Stimulated activated CD4-positive, alpha-beta T cell treated with anti-CD3 and anti-CD28 coated beads, TNF-alpha, amount 100 ng/mL, for 4 hours (primary cell): ENCODE results near the gene IRAK1.

ENCODE experiments used
- DNase-seq, 3 experiments: peaks; one replicate each; pipeline ENCODE4 v3.0.0-alpha.2; 2020; ENCODE audit warnings: low read depth in 3 of 3

The IRAK1 gene

DNA sequence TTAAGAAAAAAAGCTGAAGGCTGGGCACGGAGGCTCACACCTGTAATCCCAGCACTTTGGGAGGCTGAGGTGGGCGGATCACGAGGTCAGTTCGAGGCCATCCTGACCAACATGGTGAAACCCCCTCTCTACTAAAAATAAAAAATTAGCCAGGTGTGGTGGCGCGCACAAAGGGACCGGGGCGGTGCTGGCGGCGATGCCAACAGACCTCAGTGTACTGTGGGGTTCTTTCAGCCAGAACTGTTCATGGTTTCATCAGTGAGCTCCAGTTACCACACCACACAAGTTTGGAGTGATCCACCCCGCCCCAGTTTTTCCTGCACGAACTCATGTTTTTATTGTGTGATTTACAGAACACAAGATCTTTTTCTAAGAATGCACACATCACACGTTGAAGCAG, 21.2 kb upstream of the IRAK1 start:
- no peak for DNase-seq

DNA sequence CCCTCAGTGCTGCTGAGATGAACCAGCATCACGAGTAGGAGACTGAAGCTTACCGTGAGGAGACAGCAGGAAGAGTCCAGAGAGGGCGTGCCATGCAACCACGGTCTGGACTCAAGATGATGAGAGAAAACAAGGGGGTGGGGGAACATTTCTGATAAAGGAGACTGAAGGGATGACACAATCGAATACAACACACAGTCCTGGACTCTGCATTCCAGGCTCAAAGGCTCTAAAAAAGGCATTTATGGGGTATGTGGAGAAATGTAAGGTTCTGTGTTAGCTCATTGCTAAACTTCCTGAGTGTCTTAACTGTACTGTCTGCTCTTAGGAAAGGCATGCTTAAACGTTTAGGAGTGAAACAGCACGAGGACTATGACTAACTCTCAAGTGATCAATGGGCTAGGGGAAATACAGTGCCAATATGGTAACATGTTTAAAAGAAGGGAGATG, 20.6 kb upstream of the IRAK1 start:
- DNase-seq, result no peak

DNA sequence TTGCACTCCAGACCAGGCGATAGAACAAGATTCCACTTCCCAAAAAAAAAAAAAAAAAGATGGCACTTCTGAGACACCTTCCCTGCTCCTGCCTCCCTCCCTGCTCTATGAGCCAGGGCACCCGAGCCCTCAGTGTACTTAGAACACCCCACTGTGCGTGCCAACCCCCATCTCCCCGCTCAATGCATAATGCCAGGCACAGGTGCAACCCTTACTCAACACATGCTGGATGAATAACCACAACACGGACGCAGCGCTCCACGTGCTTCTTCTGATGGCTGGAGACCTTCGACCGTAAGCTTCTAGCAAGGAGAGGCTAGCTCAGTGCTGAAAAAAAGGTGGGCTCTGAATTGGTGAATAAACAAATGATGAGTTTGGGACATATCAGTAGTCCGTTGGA, 19.9 kb upstream of the IRAK1 start:
- DNase-seq, result no peak

DNA sequence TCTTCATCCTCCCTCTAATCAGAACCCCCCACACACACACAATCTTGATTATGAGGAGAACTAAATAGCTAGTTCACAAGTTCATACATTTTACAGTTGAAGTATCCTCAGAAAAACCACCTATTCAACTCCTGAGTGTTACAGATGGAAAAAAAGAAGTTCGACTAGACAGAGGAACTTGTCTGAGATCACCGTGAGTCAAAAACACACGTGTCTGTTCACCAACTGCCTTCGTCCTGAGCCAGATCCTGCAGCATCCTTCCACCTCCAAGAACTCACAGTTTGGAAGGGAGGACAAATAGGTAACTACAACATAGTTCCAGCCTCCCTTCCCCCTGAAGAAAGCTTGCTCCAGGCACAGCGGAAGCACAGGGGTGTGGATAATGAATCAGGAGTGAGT, 19.0 kb upstream of the IRAK1 start:
- no peak for DNase-seq

DNA sequence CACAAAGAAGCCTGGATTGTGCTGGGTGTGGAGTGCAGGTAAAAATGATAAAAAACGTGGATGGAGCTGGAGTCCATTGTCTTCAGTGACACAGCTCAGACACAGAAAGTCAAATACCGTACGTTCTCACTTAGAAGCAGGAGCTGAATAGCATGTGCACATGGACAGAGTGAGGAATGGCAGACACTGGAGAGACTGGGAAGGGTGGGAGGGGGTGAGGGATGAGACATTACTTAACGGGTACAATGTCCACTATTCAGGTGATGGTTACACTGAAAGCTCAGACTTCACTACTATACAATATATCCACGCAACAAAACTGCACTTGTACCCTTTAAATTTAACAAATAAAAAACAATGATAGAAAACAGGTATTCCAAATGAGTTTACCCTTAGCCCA, 18.1 kb upstream of the IRAK1 start:
- DNase-seq, result no peak

DNA sequence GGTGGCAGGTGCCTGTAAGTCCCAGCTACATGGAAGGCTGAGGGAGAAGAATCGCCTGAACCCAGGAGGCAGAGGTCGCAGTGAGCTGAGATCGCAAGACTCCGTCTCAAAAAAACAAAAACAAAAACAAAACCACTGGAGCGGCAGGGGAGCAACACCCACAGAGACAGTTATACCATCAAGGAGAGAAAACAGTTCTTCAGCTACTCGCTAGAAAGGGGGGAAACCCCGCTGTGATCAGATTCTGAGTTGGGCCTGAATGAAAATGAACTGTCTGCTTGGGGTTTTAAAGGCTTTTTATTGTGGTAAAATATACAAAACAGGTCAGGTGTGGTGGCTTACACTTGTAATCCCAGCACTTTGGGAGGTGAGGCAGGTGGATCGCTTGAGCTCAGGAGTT, 16.8 kb upstream of the IRAK1 start:
- DNase-seq, result no peak

DNA sequence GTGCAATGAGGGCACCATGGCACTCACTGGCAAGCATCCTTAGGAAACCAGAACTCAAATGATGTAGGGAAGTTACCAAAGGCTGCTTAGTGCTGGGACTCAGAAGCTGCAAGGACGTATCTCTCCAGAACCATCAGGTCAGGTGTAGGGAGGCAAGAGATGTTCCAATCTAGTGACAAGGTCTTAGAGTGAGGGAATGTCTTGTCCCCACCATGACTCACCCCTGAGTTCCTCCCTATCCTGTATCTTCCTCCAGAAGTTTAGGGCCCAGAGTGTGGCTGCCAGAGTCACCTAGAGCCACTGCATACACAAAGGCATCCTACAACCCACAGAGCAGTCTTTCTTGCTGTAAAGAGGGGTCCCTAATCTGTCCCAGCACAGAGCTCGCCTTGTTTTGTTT, 14.1 kb upstream of the IRAK1 start:
- DNase-seq, result no peak

DNA sequence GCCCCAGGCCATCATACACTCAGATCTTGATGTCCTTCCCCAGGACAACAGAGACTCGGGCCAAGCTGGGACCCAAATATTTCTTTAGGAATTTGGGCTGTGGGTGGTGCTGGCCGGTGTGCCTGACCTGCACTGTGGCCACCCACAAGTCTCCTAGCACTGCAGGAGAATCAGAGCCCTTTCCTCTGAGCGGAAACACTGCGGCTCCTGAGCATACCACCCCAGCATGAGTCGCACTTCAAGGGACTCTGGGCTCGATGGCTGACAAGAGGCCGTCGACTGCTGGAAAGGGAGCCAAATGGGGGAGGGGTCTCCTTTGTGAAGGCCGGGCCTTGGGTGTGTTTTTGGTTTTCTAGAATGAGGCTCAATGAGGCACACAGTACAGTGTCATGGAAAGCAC, 13.0 kb upstream of the IRAK1 start:
- DNase-seq, result no peak

DNA sequence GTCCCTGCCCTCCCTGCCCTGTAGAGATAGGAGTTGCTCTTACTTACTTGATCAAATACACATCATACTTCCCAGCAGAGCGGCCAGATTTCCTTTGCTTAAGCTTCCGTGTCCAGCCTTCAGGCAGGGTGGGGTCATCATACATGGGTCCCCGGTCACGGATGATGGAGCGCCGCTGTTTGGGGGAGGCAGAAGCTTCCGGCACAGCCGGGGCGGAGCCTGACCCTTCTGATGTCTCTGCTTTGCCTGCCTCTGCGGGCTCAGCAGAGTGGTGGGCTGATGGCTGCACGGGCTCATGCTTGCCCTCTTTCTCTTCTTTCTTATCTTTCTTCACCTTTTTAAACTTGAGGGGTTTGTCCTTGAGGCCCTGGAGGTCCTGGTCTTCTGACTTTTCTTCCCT, 12.5 kb upstream of the IRAK1 start:
- DNase-seq, result no peak

DNA sequence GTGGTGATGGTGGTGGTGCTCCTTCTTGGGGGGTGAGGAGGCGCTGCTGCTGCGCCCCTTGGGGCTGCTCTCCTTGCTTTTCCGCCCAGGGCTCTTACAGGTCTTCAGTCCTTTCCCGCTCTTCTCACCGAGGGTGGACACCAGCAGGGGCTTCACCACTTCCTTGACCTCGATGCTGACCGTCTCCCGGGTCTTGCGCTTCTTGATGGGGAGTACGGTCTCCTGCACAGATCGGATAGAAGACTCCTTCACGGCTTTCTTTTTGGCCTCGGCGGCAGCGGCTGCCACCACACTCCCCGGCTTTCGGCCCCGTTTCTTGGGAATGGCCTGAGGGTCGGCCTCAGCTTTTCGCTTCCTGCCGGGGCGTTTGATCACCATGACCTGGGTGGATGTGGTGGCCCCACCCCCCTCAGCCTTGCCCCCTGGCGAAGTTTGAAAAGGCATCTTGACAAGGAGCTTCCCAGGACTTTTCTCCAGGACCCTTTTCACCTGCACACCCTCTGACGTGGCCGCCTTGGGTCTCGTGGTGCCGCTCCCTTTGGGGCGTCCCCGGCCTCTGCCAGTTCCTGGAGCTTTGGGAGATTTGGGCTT, 11.1 kb upstream of the IRAK1 start:
- DNase-seq, result no peak

DNA sequence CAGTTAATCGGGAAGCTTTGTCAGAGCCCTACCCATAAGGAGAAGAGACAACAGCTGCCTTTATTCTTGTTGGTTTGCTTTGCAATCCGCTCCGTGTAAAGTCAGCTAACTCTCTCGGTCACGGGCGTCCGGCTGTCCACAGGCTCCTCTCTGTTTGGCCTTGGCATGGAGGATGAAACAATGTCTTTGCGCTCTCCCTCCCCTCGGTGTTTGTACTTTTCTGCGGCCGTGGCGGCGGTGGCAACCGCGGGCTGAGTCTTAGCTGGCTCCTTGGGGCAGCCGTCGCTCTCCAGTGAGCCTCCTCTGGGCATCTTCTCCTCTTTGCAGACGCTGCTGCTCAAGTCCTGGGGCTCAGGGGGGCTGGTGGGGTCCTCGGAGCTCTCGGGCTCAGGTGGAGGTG, 10.6 kb upstream of the IRAK1 start:
- no peak for DNase-seq

DNA sequence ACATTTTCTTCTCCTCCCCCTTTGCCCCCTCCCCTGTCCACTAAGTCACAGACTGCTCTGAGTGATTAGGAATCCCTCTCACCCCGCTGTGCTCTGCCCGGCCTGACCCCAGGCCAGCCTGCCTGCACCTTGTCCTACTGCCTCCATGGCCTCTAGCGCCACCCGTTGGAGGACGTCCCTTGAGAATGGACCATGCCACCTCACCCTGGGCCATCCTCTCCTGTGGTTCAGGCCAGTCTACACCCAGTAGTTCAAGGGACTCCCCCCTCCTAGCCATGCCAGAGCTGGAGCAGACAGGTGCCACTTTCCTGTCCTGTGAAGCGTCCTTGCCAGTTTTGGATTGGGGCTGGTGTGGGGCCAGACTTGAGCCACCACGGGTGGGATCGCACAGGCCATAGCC, 9.7 kb upstream of the IRAK1 start:
- no peak for DNase-seq

DNA sequence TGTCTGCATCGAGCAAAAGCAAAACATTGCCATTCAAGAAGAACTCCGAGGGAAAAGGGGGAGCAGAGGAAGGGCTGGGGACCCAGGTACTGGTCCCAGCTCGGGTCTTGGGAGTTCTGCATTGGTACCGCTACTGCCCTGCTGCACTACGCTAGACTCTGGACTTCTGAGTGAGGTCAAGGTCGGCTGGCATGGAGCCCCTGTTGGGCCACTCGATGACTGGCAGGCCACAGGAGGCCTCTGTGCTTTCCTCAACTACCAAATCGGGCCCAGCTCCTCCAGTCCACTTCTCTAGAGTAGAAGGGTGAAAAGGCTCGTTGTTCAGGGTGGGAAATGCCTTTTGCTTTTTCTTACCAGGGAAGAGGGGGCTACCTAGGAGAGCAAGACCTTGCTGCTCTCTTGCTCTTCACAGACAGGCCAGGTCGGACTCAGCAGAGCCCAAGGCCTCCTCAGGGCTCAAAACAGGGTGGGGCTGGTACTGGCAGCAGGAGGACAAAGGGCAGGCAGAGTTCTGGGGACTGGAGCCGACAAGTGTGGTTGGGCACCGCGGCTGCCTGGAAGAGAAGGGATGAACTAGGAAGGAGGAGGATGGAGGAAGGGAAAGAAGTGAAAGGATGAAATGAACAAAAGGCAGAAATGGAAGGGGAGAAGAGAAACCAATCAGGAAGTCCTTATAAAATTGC, 8.9 kb upstream of the IRAK1 start:
- DNase-seq, result no peak

DNA sequence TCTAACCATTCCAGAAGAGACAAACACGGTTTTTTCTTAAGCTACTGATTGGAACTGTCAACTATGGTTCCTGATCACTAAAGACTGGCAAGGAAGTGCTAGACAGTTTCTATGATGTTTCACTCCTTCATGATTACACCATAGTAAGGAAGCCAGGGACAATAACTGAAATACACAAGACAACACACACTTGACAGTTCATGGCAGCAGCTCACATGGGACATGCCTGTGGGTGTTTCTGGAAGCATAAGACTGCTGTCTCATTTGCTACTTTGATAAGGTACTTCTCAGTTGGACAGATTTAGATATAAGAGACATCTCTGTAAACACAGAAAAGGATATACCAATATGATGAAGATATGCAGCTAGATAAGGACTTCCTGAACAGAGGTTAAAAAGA, 8.3 kb upstream of the IRAK1 start:
- no peak for DNase-seq

DNA sequence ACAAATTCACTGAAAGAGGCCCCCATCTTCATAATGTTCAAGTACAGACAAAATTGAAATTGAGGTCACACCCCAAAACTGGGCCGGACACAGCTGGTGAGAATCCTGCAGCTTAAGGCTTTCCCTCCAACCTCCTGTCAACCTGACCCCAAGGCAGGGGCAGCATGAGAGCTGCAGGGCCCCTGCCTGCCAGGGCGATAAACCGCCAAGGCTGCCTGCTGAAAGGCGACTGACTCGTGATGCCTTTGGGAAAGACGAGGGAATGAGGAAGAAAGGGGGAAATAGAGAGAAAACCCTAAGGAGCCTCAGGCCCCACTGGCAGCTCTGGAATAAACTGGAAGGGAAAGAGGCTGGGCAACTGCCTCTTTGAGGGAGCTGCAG, 7.3 kb upstream of the IRAK1 start:
- DNase-seq, result no peak

DNA sequence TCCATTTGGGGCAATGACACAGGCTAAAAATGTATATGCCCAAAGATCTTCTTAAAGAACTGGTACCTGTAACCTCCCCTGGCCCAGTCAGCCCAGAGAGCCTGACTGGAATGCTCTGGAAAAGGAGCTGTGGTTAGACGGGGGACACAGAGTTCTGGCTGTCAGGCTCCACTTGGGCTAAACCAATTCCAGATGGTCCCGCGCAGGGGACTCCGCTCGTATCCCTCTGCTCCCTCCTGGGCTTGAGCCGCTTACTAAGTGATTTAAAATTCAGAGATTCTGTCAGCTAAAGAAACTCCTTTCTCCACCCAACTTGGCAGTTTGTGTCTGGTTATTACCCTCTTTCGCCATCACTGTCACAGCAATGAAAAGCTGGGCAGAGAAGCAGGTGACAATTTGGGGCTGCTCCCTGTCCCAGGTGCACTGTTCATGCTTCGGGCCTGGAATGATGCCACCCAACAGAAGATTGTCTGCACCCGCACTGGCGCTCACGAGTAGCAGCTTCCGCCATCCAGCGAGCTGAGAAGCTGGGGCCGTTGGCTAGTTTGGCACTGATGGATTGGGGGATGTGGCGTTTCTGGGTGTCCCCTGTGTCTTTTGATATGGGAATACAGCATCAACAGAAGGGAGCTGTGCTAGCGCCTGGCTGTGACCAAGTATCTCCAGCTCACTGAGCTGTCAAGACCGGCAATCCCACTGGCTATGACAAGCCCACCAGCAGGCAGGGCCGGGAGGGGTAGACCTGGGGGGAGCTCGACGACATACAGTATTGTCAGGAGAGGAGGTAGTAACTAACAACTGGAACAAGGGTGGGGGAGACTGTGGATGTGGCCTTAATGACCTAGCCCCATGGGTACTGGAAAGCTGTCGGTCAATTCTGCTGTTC, 6.7 kb upstream of the IRAK1 start:
- DNase-seq, result no peak

DNA sequence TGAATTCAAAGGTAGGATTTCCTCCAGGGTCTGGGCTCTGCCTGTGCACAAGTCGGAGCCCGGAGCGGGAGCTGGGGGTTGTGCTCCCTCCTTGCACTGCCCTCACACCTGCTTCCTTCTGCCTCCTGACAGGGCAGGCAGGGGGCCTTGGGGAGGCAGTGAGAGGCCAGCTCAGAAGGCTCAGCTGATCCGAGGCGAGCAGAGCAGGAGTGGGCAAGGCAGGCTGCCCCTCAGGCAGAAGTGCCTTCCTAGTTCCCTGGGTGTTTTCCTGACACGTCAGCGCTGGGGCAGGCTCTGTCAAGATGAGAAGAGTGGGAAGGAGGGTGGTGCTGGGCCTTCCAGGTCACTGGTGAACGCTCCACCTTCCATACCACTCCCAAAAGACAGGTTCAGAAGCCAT, 5.5 kb upstream of the IRAK1 start:
- DNase-seq, result no peak

DNA sequence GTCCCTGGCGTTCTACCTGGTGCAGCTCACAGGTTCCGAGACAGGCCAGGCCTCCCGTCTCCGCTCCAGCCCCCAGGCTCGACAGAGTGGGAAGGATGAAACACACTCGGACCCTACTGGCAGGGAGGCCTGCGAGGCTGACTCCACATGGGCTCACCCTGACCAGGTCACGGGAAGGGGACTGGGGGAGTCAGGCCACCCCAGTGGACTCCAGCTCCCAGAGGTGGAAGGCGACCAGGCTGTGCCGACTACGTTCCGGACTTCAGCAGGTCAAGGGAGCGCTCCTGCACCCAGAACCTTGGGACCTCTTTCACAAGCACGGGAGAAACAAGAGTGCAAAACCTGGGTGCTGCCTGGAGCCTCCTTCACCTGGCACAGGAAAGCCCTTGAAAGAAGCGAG, 4.6 kb upstream of the IRAK1 start:
- no peak for DNase-seq

DNA sequence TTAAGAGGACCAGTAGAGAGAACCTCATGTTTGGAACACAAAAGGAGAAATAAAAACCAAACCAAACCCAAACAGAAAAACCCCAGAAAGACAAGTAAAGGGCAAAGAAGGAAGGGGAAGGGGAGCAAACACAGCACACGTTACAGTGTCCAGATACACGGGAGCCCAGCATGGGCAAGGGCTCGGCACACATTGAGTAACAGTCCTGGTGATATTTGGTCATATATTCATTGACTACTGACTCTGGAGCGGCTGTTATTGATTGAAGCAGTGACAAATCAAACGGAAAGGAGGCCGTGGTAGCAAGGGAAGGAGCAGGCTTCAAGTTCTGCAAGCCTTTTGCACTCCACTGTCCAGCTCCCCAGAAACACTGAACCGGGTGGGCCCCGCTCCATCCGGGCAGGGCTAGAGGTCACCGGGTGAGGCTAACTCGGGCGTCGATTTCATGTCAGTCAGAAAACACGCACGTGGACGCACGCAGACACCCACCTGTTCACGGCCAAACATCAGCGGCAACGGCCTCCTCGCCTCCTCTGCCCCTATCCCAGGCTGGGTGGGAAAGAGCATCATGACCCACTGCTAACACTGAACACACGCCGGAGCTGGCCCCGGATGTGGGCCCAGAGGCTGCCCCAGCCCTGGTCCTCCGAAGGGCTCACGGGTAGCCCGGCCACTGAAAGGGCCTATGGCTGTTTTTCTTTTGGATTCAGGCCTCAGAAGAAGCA, 3.7 kb upstream of the IRAK1 start:
- no peak for DNase-seq

DNA sequence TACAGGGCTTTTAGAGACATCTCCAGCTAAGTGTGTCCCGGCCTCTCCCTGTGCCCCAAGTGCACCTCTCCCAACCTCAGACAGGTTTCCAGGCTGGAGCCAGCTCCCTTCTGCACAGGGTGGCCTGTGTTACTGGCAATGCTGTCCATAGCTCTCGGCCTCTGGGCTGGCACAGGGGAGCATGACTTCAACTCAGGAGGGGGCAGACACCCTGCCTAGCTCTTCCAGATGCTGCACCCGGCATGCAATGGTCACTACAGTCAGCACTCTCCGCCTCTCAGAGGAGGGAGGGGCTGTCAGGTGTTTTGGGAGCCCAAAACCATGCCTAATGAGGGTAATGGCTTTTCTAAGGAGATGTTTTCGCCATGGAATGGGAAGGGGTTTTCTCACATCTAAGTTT, 2.4 kb upstream of the IRAK1 start:
- DNase-seq, result no peak

DNA sequence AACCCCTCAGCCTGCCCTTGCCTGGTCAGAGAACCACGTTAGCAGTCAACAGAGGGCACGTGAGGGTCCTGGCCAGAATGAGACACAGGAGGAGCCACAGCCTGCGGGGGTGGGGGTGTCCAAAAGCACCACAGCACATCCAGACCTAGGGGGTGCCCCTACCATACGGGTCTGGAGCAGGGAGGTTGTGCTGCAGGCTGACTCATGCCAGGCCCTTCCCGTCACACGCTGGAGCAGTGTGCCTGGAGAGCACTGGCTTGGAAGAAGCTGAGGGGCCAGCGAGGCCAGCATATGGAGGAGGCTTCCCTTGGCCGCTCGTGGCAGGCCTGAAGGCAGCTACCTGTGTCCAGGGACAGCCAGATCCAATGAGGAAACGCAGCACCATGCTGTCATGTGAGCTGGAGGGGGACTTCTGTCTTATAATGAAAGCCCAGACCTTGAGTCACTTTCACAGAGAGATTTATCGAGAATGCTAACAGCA, 1.5 kb upstream of the IRAK1 start:
- DNase-seq, result no peak

DNA sequence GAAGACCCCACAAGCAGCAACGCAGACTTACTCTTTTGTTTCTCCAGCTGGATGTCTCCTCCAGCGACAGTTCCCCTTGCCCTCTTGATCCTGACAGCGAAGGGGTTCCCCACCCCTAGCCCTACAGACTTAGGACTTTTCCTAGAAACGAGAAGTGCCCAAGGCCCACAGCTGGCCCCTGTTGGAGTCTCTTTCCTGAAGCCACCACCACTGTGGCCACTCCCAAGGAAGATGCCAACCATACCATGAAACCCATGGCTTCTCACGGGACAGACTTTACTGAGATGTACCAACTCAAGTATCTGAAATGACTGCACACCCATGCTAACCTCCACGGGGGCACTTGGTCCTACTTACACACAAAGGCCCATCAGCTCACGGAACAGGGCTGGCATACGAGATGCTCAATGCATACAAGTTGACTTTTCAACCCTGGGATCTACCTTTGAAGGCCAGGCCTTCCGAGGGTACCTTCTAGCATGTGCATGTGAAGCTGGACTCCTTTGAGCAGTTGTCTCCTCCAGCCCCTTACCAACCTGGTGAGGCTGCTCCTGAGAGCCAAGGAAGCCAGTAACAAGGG, 924 bp upstream of the IRAK1 start:
- DNase-seq, result no peak
